Measurements from ENCODE around the gene FADS1. TPM values are rescaled to one million over a fixed set of nuclear protein-coding genes. Genes with fewer than 3 reads are reported as not detected.

The FADS1 gene
- total RNA-seq, 2 experiments from 2014 or later = 33.9 to 34.4 TPM

- Mint-ChIP-seq H3K4me1 (ENCODE audit: low read depth) (peaks cover 52% of the 10 kb centered on the region), H3K36me3 (ENCODE audit: low read depth) (peaks cover 49% of the 10 kb centered on the region), H3K4me3 (no peak overlapping the region), H3K27me3 (peaks cover 9% of the 10 kb centered on the region), H3K27ac (peak overlapping the region; percentile 15), H3K9me3 (no peaks in the 10 kb centered on the region)
- ChIA-PET POLR2A (interaction anchor here (2.4 kb wide), 1 partner anchor 16 kb away, joined by 22 read pairs; the partner anchor contains the start of gene FADS1), CTCF (interaction anchor here (2.2 kb wide), 1 partner anchor 17 kb away, joined by 11 read pairs; the partner anchor contains the start of gene FADS1)
- DNase-seq = no peak
- intact Hi-C loops (cut with micrococcal nuclease) = no loop called here
- no peak for TF ChIP-seq CTCF (IDR thresholded peaks at IDR 0.05)
- no peak for ATAC-seq
Measured at GRCh38 chr11:61832754-61833153, 16.0 kb upstream of the FADS1 start.

- peaks cover 53% of the 10 kb centered on the region for H3K4me1 Mint-ChIP-seq (ENCODE audit: low read depth)
- H3K27ac Mint-ChIP-seq = peak overlapping the region; percentile 59
- no peak for TF ChIP-seq CTCF (IDR thresholded peaks at IDR 0.05)
- H3K4me3 Mint-ChIP-seq = no peak overlapping the region
- H3K9me3 Mint-ChIP-seq = no peaks in the 10 kb centered on the region
- peaks cover 9% of the 10 kb centered on the region for H3K27me3 Mint-ChIP-seq
- intact Hi-C loops (cut with micrococcal nuclease) = no loop called here
- ChIA-PET CTCF (interaction anchor here (1.4 kb wide), 1 partner anchor 38 kb away, joined by 3 read pairs; no protein-coding TSS in a partner anchor), POLR2A (no interaction called here)
- H3K36me3 Mint-ChIP-seq (ENCODE audit: low read depth) = peaks cover 50% of the 10 kb centered on the region
- DNase-seq (no peak), ATAC-seq (no peak)
Measured at GRCh38 chr11:61832207-61832606, 15.4 kb upstream of the FADS1 start.

GRCh38 chr11:61830237-61831105 is 13.7 kb upstream of the FADS1 start:
- CTCF ChIA-PET = interaction anchor here (0.9 to 1.7 kb wide), 6 partner anchors 10 to 252 kb away, joined by 3 to 8 read pairs (median 4); no protein-coding TSS in a partner anchor
- TF ChIP-seq CTCF (IDR thresholded peaks at IDR 0.05) = no peak
- Mint-ChIP-seq H3K4me3 (peak overlapping the region; percentile 86), H3K9me3 (no peaks in the 10 kb centered on the region), H3K27me3 (peaks cover 9% of the 10 kb centered on the region), H3K36me3 (ENCODE audit: low read depth) (peaks cover 46% of the 10 kb centered on the region), H3K27ac (no peak overlapping the region), H3K4me1 (ENCODE audit: low read depth) (peaks cover 54% of the 10 kb centered on the region)
- no peak for DNase-seq
- intact Hi-C loops (cut with micrococcal nuclease) = no loop called here
- POLR2A ChIA-PET = interaction anchor here (0.6 to 4.0 kb wide), 4 partner anchors 14 to 297 kb away, joined by 3 to 44 read pairs (median 4); partner anchors contain the start of gene FADS1
- no peak for ATAC-seq

GRCh38 chr11:61829806-61830205 is 13.0 kb upstream of the FADS1 start:
- Mint-ChIP-seq H3K27me3 (peaks cover 9% of the 10 kb centered on the region), H3K36me3 (ENCODE audit: low read depth) (peaks cover 46% of the 10 kb centered on the region), H3K27ac (no peak overlapping the region), H3K9me3 (no peaks in the 10 kb centered on the region), H3K4me1 (ENCODE audit: low read depth) (peaks cover 50% of the 10 kb centered on the region), H3K4me3 (peak overlapping the region; percentile 86)
- CTCF ChIA-PET = interaction anchor here (1.1 to 1.7 kb wide), 5 partner anchors 10 to 69 kb away, joined by 3 to 15 read pairs (median 4); no protein-coding TSS in a partner anchor
- POLR2A ChIA-PET = interaction anchor here (0.6 to 4.0 kb wide), 4 partner anchors 14 to 33 kb away, joined by 3 to 44 read pairs (median 4); partner anchors contain the start of gene FADS1
- intact Hi-C loops (cut with micrococcal nuclease) = no loop called here
- DNase-seq (no peak), ATAC-seq (no peak)
- no peak for TF ChIP-seq CTCF (IDR thresholded peaks at IDR 0.05)

Measured in activated CD8-positive, alpha-beta T cell treated with anti-CD3 and anti-CD28 coated beads for 36 hours (primary cell).